SK-N-SH (cell line): ENCODE measurements around the gene USP9Y. TPM values are rescaled to one million over a fixed set of nuclear protein-coding genes. Genes with fewer than 3 reads are reported as not detected.

ENCODE experiments used
- CTCF ChIA-PET: fragments of 300-600, 350-600 bp; formaldehyde crosslinking; extraction: SDS; loops from one replicate; lab custom pipeline; 2021; lab: Yijun Ruan, JAX
- POLR2A ChIA-PET: fragments of 350-600 bp; sonication (Branson Sonifier 250); formaldehyde crosslinking; extraction: SDS; loops from one replicate; lab custom pipeline; 2020; ENCODE audit warnings: antibody characterized with exemption, inconsistent platforms; lab: Yijun Ruan, JAX
- DNase-seq: peaks from one replicate; pipeline ENCODE4 v3.0.0; 2012
- H2AFZ ChIP-seq: fragments of 200-600 bp; sonication (generic); 2 replicates; pipeline ENCODE4 v1.8.1; 2016; ENCODE audit warnings: antibody characterized with exemption, mild to moderate bottlenecking, low read depth
- H3F3A ChIP-seq: fragments of 200-600 bp; sonication (generic); replicated peaks from 2 replicates; pipeline ENCODE3; 2016; ENCODE audit warnings: antibody characterized with exemption, mild to moderate bottlenecking; ENCODE audit not compliant: insufficient read depth
- H3K27ac ChIP-seq, 2 experiments: fragments of 200-500 bp in 1 of 2; fragments of 200-600 bp in 1 of 2; sonication (Bioruptor generic) in 1 of 2; sonication (generic), shearing (Covaris generic) in 1 of 2; 2 replicates each; pipeline versions ENCODE4 v1.5.1 to v1.6.1; 2014 to 2016; ENCODE audit warnings: low read depth in 2 of 2, inconsistent platforms in 1 of 2, low read length in 1 of 2, mild to moderate bottlenecking in 1 of 2, mixed read lengths in 1 of 2
- H3K27me3 ChIP-seq: fragments of 200-600 bp; sonication (generic), shearing (Covaris generic); 2 replicates; pipeline ENCODE4 v1.6.1; 2016; ENCODE audit warnings: mixed run types; ENCODE audit not compliant: insufficient read depth
- H3K36me3 ChIP-seq, 2 experiments: fragments of 200-500 bp in 1 of 2; fragments of 200-600 bp in 1 of 2; sonication (Bioruptor generic) in 1 of 2; sonication (generic) in 1 of 2; replicated peaks in 1 of 2; 2 replicates each; pipeline versions ENCODE3 to v1.5.1; 2014 to 2016; ENCODE audit warnings: low read length in 1 of 2, mild to moderate bottlenecking in 1 of 2; ENCODE audit not compliant: insufficient read depth in 2 of 2, control insufficient read depth in 1 of 2
- H3K4me1 ChIP-seq, 2 experiments: fragments of 200-500 bp in 1 of 2; fragments of 200-600 bp in 1 of 2; sonication (Bioruptor generic) in 1 of 2; sonication (generic), shearing (Covaris generic) in 1 of 2; 2 replicates each; pipeline versions ENCODE4 v1.5.1 to v1.6.1; 2014 to 2016; ENCODE audit warnings: low read depth in 1 of 2, low read length in 1 of 2, mixed run types in 1 of 2; ENCODE audit not compliant: insufficient read depth in 2 of 2, control insufficient read depth in 1 of 2
- H3K4me2 ChIP-seq: fragments of 200-600 bp; sonication (generic), shearing (Covaris generic); 2 replicates; pipeline ENCODE4 v1.6.1; 2017; ENCODE audit warnings: mixed run types
- H3K4me3 ChIP-seq, 2 experiments: fragments of 200-500 bp in 1 of 2; fragments of 200-600 bp in 1 of 2; sonication (Bioruptor generic) in 1 of 2; sonication (generic), shearing (Covaris generic) in 1 of 2; 2 replicates each; pipeline versions ENCODE4 v1.5.1 to v1.8.1; 2014 to 2016; ENCODE audit warnings: low read depth in 2 of 2, inconsistent platforms in 1 of 2, low read length in 1 of 2, mild to moderate bottlenecking in 1 of 2, mixed read lengths in 1 of 2, moderate library complexity in 1 of 2
- H3K79me2 ChIP-seq: fragments of 200-600 bp; sonication (generic); 2 replicates; pipeline ENCODE4 v1.8.1; 2017; ENCODE audit warnings: mild to moderate bottlenecking; ENCODE audit not compliant: insufficient read depth
- H3K9ac ChIP-seq: fragments of 200-600 bp; sonication (generic); 2 replicates; pipeline ENCODE4 v1.6.1; 2017; ENCODE audit warnings: mixed run types
- H3K9me2 ChIP-seq: fragments of 200-600 bp; sonication (generic); 2 replicates; pipeline ENCODE4 v1.6.1; 2017; ENCODE audit warnings: mixed run types
- H3K9me3 ChIP-seq: fragments of 200-600 bp; sonication (generic); 2 replicates; pipeline ENCODE4 v1.6.1; 2017; ENCODE audit warnings: mixed run types, mild to moderate bottlenecking, moderate library complexity
- H4K20me1 ChIP-seq: fragments of 200-600 bp; sonication (generic); 2 replicates; pipeline ENCODE4 v1.6.1; 2017; ENCODE audit warnings: mild to moderate bottlenecking, mixed run types; ENCODE audit not compliant: insufficient read depth
- CHD2 ChIP-seq: fragments of 150-350 bp; IDR thresholded peaks from 2 replicates; pipeline ENCODE4 v1.6.1; 2018; ENCODE audit warnings: low read length; ENCODE audit not compliant: partially characterized antibody
- CTCF ChIP-seq: fragments of 200-600 bp; sonication (generic); IDR thresholded peaks from 2 replicates; pipeline ENCODE4 v1.6.1; 2017; ENCODE audit warnings: antibody characterized with exemption, mild to moderate bottlenecking, moderate library complexity
- EZH2phosphoT487 ChIP-seq: fragments of 200-600 bp; sonication (generic); IDR thresholded peaks from 2 replicates; pipeline ENCODE4 v1.6.1; 2017; ENCODE audit warnings: low read depth, mixed run types, mild to moderate bottlenecking, antibody characterized with exemption, moderate library complexity, borderline replicate concordance
- GABPA ChIP-seq: IDR thresholded peaks from 2 replicates; pipeline ENCODE4 v1.4.0; 2012; ENCODE audit warnings: low read depth, mild to moderate bottlenecking
- JUND ChIP-seq: IDR thresholded peaks from 2 replicates; pipeline ENCODE4 v1.4.0; 2012
- MAX ChIP-seq: IDR thresholded peaks from 2 replicates; pipeline ENCODE4 v1.4.0; 2012; ENCODE audit warnings: low read depth
- MEF2A ChIP-seq: IDR thresholded peaks from 2 replicates; pipeline ENCODE4 v1.4.0; 2012; ENCODE audit warnings: low read depth, borderline replicate concordance
- MXI1 ChIP-seq: IDR thresholded peaks from 2 replicates; pipeline ENCODE4 v1.6.1; 2012; ENCODE audit warnings: mild to moderate bottlenecking, low read depth, low read length, improper control_type of control experiment
- NFIC ChIP-seq: IDR thresholded peaks from 2 replicates; pipeline ENCODE4 v1.4.0; 2012; ENCODE audit warnings: borderline replicate concordance
- NRF1 ChIP-seq: IDR thresholded peaks from 2 replicates; pipeline ENCODE4 v1.6.1; 2012; ENCODE audit warnings: low read depth, mild to moderate bottlenecking, low read length
- RCOR1 ChIP-seq: fragments of 150-350 bp; IDR thresholded peaks from 2 replicates; pipeline ENCODE4 v1.6.1; 2017; ENCODE audit warnings: antibody characterized with exemption, low read length
- REST ChIP-seq: IDR thresholded peaks from 2 replicates; pipeline ENCODE4 v1.6.1; 2012; ENCODE audit warnings: mild to moderate bottlenecking, low read depth, low read length, moderate library complexity
- RFX5 ChIP-seq: IDR thresholded peaks from 2 replicates; pipeline ENCODE4 v1.6.1; 2012; ENCODE audit warnings: mild to moderate bottlenecking, improper control_type of control experiment, low read length
- SIN3A ChIP-seq: IDR thresholded peaks from 2 replicates; pipeline ENCODE4 v1.6.1; 2012; ENCODE audit warnings: low read depth, mild to moderate bottlenecking, low read length, moderate library complexity, borderline replicate concordance
- TCF12 ChIP-seq: IDR thresholded peaks from 2 replicates; pipeline ENCODE4 v1.4.0; 2012
- TEAD4 ChIP-seq: IDR thresholded peaks from 2 replicates; pipeline ENCODE4 v1.4.0; 2012; ENCODE audit warnings: mild to moderate bottlenecking, borderline replicate concordance; ENCODE audit not compliant: insufficient read depth
- YY1 ChIP-seq: IDR thresholded peaks from 2 replicates; pipeline ENCODE4 v1.4.0; 2012; ENCODE audit warnings: low read depth, mild to moderate bottlenecking
- WGBS: methylation state at CpG from one replicate; pipeline ENCODE4 v1.1.6; 2017; ENCODE audit warnings: low lambda C conversion rate; 5-methylcytosine and 5-hydroxymethylcytosine counted together
- polyA plus RNA-seq, 3 experiments: library from polyadenylated mRNA; depleted of rRNA; stranded (reverse); fragments of >200 nt; gene quantifications; 2 replicates each; pipeline ENCODE4 v1.2.3, GENCODE V29; 2012

Gene USP9Y
- polyA plus RNA-seq (2012; rRNA removed): not detected in 2 replicates
- polyA plus RNA-seq (2012; cell fraction: cytosol; rRNA removed): not detected in 2 replicates
- not detected in 2 replicates for polyA plus RNA-seq (2012; cell fraction: nucleus; rRNA removed)

GRCh38 chrY:12701181-12701695 lies at the start of gene USP9Y:
TSS of gene USP9Y (plus strand) at chrY:12701231. CDS start at chrY:12709448, 8,217 bp downstream.
- Histone ChIP-seq H3K4me3 (no peak within 1 kb of the TSS), H3K4me2 (no peak within 1 kb of the TSS), H3K9me3 (no peaks in the 10 kb centered on the region), H2AFZ (no peak within 1 kb of the TSS), H3K9me2 (no peaks in the 10 kb centered on the region), H3K27me3 (no peaks in the 10 kb centered on the region), H3K36me3 (no peaks in the 10 kb centered on the region), H3K4me1 (no peaks in the 10 kb centered on the region), H3K9ac (no peak within 1 kb of the TSS), H4K20me1 (no peaks in the 10 kb centered on the region), H3F3A (no peaks in the 10 kb centered on the region), H3K79me2 (no peaks in the 10 kb centered on the region), H3K27ac (no peak within 1 kb of the TSS)
- POLR2A ChIA-PET: no interaction called here
- CTCF ChIA-PET: no interaction called here
- DNase-seq: no peak
- no peak for TF ChIP-seq NFIC
- no peak for TF ChIP-seq CTCF
- TF ChIP-seq YY1: no peak
- TF ChIP-seq REST: no peak
- WGBS: no CpG with 5 or more reads among the region's 1 CpG

GRCh38 chrY:12651621-12652036 lies 49.4 kb upstream of the USP9Y start:
- H3K27me3 ChIP-seq: no peaks in the 10 kb centered on the region
- no peaks in the 10 kb centered on the region for H4K20me1 ChIP-seq
- no CpG with 5 or more reads among the region's 4 CpGs for WGBS
- H3K4me2 ChIP-seq: no peak overlapping the region
- TF ChIP-seq TCF12 (no peak), MXI1 (no peak), GABPA (no peak), JUND (no peak), NRF1 (no peak), MAX (no peak), TEAD4 (no peak), CHD2 (no peak), SIN3A (no peak), RFX5 (no peak), MEF2A (no peak), NFIC (no peak), RCOR1 (no peak), EZH2phosphoT487 (no peak)
- H3K9me3 ChIP-seq: no peaks in the 10 kb centered on the region
- H3K27ac ChIP-seq: no peak overlapping the region
- DNase-seq: no peak
- H3K36me3 ChIP-seq: no peaks in the 10 kb centered on the region
- ChIA-PET CTCF (no interaction called here), POLR2A (no interaction called here)
- no peaks in the 10 kb centered on the region for H3K79me2 ChIP-seq
- no peak overlapping the region for H3K4me3 ChIP-seq
- H3K9me2 ChIP-seq: no peaks in the 10 kb centered on the region
- no peaks in the 10 kb centered on the region for H3F3A ChIP-seq
- no peak overlapping the region for H3K9ac ChIP-seq
- H3K4me1 ChIP-seq: no peaks in the 10 kb centered on the region
- H2AFZ ChIP-seq: no peak overlapping the region
